Measurements from ENCODE around the gene RRP1B. TPM values are rescaled to one million over a fixed set of nuclear protein-coding genes. Genes with fewer than 3 reads are reported as not detected.

Gene RRP1B
- total and polyA plus RNA-seq, 2 experiments from 2014 or later, result 18.6 to 19.2 TPM

DNA sequence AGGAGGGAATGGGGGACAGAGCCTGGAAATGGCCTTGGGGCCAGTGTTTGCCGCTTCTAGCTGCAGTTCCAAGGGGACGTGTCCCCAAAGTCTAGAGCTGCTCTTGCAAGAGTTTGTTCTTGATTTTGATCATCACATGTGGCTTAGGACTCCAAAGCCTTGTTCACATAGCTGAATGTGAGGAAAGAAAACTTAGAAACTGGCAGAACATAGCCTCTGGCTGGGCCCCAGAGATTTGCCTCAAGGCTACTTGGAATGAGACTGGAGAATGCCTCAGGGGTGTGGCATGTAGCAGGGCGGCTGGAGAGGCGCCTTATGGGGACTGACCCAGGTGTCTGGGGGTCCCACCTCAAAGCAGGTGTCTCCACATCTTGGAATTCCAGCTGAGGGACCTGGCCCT lies 61.8 kb downstream of the RRP1B start:
- no peak overlapping the region for H3K27ac ChIP-seq
- peak overlapping the region; percentile 97 for H3K4me2 ChIP-seq
- H3K9me3 ChIP-seq (ENCODE audit: low read depth), result no peaks in the 10 kb centered on the region
- H2AFZ ChIP-seq, result no peak overlapping the region
- TF ChIP-seq CTCF (IDR thresholded peaks at IDR 0.05; ENCODE audit: poor library complexity), result no peak
- TF ChIP-seq EZH2 (IDR thresholded peaks at IDR 0.05; ENCODE audit: borderline replicate concordance), result no peak
- no peak for TF ChIP-seq EZH2phosphoT487 (IDR thresholded peaks at IDR 0.05; ENCODE audit: low read depth, severe bottlenecking, unreplicated experiment)
- no peak overlapping the region for H3K4me3 ChIP-seq
- H3K27me3 ChIP-seq, result no peaks in the 10 kb centered on the region
- peaks cover 70% of the 10 kb centered on the region for H3K79me2 ChIP-seq
- no peaks in the 10 kb centered on the region for H3K9me2 ChIP-seq (replicated peaks; ENCODE audit: insufficient read depth)
- H4K20me1 ChIP-seq (ENCODE audit: insufficient read depth, poor library complexity, severe bottlenecking), result peaks cover 57% of the 10 kb centered on the region
- 89% methylated on average over 4 of the region's 4 CpGs for WGBS (ENCODE audit: low lambda C conversion rate, missing lambda C conversion rate)
- H3K36me3 ChIP-seq (replicated peaks; ENCODE audit: insufficient read depth, low read depth), result no peaks in the 10 kb centered on the region
- H3K4me1 ChIP-seq (ENCODE audit: insufficient read depth), result peaks cover 22% of the 10 kb centered on the region
- DNase-seq (ENCODE audit: low spot score), result peak; percentile 6

GRCh38 chr21:43721939-43722338 lies 62.6 kb downstream of the RRP1B start:
- no peak overlapping the region for H2AFZ ChIP-seq

GRCh38 chr21:43723648-43724047 lies 64.3 kb downstream of the RRP1B start:
- no peaks in the 10 kb centered on the region for H3K9me3 ChIP-seq (ENCODE audit: low read depth)
- H2AFZ ChIP-seq, result no peak overlapping the region
- no peaks in the 10 kb centered on the region for H3K27me3 ChIP-seq
- H3K27ac ChIP-seq, result no peak overlapping the region
- no peaks in the 10 kb centered on the region for H3K36me3 ChIP-seq (replicated peaks; ENCODE audit: insufficient read depth, low read depth)
- H3K9me2 ChIP-seq (replicated peaks; ENCODE audit: insufficient read depth), result no peaks in the 10 kb centered on the region
- peaks cover 62% of the 10 kb centered on the region for H4K20me1 ChIP-seq (ENCODE audit: insufficient read depth, poor library complexity, severe bottlenecking)
- H3K4me2 ChIP-seq, result no peak overlapping the region
- DNase-seq (ENCODE audit: low spot score), result peak; percentile 5
- WGBS (ENCODE audit: low lambda C conversion rate, missing lambda C conversion rate), result 94% methylated on average over 12 of the region's 12 CpGs
- no peak overlapping the region for H3K4me3 ChIP-seq
- TF ChIP-seq EZH2 (IDR thresholded peaks at IDR 0.05; ENCODE audit: borderline replicate concordance) (no peak), CTCF (IDR thresholded peaks at IDR 0.05; ENCODE audit: poor library complexity) (no peak), EZH2phosphoT487 (IDR thresholded peaks at IDR 0.05; ENCODE audit: low read depth, severe bottlenecking, unreplicated experiment) (no peak)
- peaks cover 90% of the 10 kb centered on the region for H3K79me2 ChIP-seq
- H3K4me1 ChIP-seq (ENCODE audit: insufficient read depth), result peaks cover 30% of the 10 kb centered on the region

More at GRCh38 chr21:43721939-43722338, 62.6 kb downstream of the RRP1B start:
- Histone ChIP-seq H3K9me2 (replicated peaks; ENCODE audit: insufficient read depth) (no peaks in the 10 kb centered on the region), H3K27ac (no peak overlapping the region), H3K9me3 (ENCODE audit: low read depth) (no peaks in the 10 kb centered on the region), H3K4me3 (no peak overlapping the region), H3K36me3 (replicated peaks; ENCODE audit: insufficient read depth, low read depth) (no peaks in the 10 kb centered on the region), H3K4me1 (ENCODE audit: insufficient read depth) (peaks cover 22% of the 10 kb centered on the region), H3K4me2 (peak overlapping the region; percentile 97), H4K20me1 (ENCODE audit: insufficient read depth, poor library complexity, severe bottlenecking) (peaks cover 62% of the 10 kb centered on the region), H3K79me2 (peaks cover 78% of the 10 kb centered on the region), H3K27me3 (no peaks in the 10 kb centered on the region)
- TF ChIP-seq CTCF (IDR thresholded peaks at IDR 0.05; ENCODE audit: poor library complexity) (no peak), EZH2phosphoT487 (IDR thresholded peaks at IDR 0.05; ENCODE audit: low read depth, severe bottlenecking, unreplicated experiment) (no peak), EZH2 (IDR thresholded peaks at IDR 0.05; ENCODE audit: borderline replicate concordance) (no peak)
- 90% methylated on average over 3 of the region's 3 CpGs for WGBS (ENCODE audit: low lambda C conversion rate, missing lambda C conversion rate)
- DNase-seq (ENCODE audit: low spot score), result no peak
